Cardiac fibroblast (primary cell): ENCODE measurements around the gene RNF223.
A peak's percentile ranks its signal among the peaks of the same experiment; 100 is the strongest.

ENCODE experiments used
- DNase-seq, 2 donors: peaks; one replicate each; pipeline versions ENCODE4 v3.0.0 to v3.0.0-alpha.2; 2010; ENCODE audit warnings: low read depth in 2 of 2
- H3K4me3 ChIP-seq, 2 donors: replicated peaks in 1 of 2; 1 replicate in 1 of 2; 2 replicates in 1 of 2; pipeline ENCODE4 v1.5.1; 2011; ENCODE audit warnings: low read depth in 2 of 2, low read length in 2 of 2, mild to moderate bottlenecking in 2 of 2, moderate library complexity in 1 of 2
- TF ChIP-seq, protein P1 (sequence below): IDR thresholded peaks from one replicate; pipeline ENCODE4 v1.5.1; 2011; ENCODE audit warnings: low read depth, mild to moderate bottlenecking, low read length, inconsistent platforms

RNF223 gene

DNA sequence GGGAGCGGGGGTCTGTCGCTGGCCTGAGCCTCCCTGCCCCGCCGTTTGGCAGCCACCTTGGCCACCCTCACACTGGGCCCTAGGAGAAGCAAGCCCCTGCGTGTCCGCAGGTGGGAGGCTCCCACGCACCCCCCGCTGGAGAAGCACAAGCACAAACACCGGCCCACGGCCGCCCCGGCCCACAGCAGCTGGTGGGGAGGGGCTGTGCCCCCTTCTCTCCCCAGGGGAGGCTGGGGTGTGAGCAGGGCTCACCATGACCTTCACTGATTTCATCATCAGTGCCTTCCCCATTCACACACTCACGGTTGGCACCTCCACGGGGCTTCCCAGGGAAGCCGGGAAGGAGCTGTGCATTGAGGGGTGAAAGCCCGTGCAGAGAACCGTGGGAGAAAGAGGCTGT, 46.3 kb downstream of the RNF223 start:
- DNase-seq, result no peak
- TF ChIP-seq, protein P1, sequence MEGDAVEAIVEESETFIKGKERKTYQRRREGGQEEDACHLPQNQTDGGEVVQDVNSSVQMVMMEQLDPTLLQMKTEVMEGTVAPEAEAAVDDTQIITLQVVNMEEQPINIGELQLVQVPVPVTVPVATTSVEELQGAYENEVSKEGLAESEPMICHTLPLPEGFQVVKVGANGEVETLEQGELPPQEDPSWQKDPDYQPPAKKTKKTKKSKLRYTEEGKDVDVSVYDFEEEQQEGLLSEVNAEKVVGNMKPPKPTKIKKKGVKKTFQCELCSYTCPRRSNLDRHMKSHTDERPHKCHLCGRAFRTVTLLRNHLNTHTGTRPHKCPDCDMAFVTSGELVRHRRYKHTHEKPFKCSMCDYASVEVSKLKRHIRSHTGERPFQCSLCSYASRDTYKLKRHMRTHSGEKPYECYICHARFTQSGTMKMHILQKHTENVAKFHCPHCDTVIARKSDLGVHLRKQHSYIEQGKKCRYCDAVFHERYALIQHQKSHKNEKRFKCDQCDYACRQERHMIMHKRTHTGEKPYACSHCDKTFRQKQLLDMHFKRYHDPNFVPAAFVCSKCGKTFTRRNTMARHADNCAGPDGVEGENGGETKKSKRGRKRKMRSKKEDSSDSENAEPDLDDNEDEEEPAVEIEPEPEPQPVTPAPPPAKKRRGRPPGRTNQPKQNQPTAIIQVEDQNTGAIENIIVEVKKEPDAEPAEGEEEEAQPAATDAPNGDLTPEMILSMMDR, result no peak
- H3K4me3 ChIP-seq, result no peak overlapping the region

- TF ChIP-seq, protein P1, result no peak
- no peak for DNase-seq
- no peak overlapping the region for H3K4me3 ChIP-seq
These were observed 47.3 kb downstream of the RNF223 start for GRCh38 chr1:1026599-1027413.

- TF ChIP-seq, protein P1, result no peak
- DNase-seq, result no peak
- H3K4me3 ChIP-seq, result no peak overlapping the region
These were observed 48.4 kb downstream of the RNF223 start for GRCh38 chr1:1025730-1026129.

DNA sequence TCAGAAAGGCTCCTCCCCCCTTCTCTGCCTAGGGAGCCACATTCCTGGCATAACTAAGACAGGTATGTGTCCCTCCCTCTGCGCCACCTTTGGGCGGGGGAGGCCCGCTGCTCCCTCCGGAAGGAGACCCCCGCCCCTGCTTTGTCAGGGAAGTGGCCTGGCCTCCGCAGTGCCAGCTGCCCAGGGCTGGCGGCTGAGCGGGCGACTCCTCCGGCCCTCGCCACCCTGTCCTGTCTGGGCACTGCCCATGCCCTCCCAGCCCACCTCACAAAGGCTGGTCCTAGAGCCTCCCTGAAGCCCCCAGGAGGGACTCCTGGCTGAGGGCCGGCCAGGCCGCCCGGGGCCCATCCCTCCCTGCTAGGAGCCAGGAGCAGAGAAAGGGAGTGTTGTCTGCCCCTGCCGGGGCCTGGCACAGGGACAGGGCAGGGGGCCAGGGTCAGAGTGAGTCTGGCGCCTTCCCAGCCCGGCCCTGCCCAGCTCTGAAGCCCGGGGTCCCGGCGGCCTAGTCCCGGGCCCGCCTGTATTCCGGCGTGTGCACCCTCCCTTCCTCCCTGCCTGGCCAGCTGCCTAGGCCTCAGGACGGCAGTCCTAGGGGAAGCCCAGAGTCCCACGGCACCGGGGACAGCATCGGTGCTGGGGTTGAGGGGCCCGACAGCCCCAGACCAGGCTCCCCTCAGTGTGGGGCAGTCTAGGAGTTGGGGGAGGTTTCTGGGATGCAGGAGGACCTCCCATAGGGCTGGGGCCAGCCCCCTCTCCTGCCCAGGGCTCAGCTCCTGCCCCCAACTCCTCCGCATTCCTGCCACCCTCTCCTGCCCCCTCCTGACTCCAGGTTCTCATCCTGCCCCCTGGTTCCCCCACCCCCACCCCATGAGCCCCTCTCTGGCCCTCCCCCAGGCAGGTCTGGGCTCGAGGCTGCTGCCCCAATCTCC, 49.1 kb downstream of the RNF223 start:
- peak; percentile 14 to 41 for DNase-seq

GRCh38 chr1:1024149-1024770, 49.8 kb downstream of the RNF223 start:
- H3K4me3 ChIP-seq, result no peak overlapping the region
- no peak for DNase-seq
- TF ChIP-seq, protein P1, result no peak

More for the DNA sequence above, 49.1 kb downstream of the RNF223 start:
- TF ChIP-seq, protein P1, result no peak
- no peak overlapping the region for H3K4me3 ChIP-seq

DNA sequence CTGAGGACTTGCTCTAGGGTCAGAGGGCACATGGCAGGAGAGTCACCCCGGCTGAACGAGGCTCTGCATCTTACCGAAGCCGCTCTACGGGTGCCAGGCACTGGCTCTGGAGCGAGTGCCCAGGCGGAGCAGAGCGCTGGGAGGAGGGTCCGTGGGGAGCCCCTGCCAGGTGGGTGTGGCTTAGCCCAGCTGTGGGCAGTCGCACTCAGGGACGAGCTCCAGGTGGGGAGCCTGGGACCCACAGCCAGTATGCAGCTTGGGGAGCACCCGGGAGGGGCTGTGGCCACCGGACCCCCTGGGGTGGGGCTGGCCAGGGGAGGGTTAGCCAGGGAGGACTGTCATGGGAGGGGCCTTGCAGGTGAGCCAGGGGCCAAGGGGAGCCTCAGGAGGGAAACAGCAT, 50.4 kb downstream of the RNF223 start:
- TF ChIP-seq, protein P1, result no peak
- H3K4me3 ChIP-seq, result no peak overlapping the region
- no peak for DNase-seq
